AG04449 (cell line): ENCODE results near the gene A2ML1.
"Not testable (repeated sequence)": the region's sequence is repeated elsewhere in the genome, so short reads cannot be mapped to it uniquely, and the experiment has no call there.

ENCODE experiments used
- CTCF ChIA-PET: fragments of 350-600 bp; formaldehyde crosslinking; extraction: SDS; loops from one replicate; lab custom pipeline; 2021; ENCODE audit warnings: antibody characterized with exemption; lab: Yijun Ruan, JAX
- POLR2A ChIA-PET: fragments of 400-600, 350-600 bp; formaldehyde crosslinking; extraction: SDS; loops from one replicate; lab custom pipeline; 2020; ENCODE audit warnings: antibody characterized with exemption, inconsistent platforms; lab: Yijun Ruan, JAX
- DNase-seq: peaks from one replicate; pipeline ENCODE4 v3.0.0-alpha.2; 2010; ENCODE audit warnings: low read depth, low spot score
- H3K4me3 ChIP-seq: 2 replicates; pipeline ENCODE4 v1.5.1; 2011; ENCODE audit warnings: low read depth, mild to moderate bottlenecking, control low read depth, low read length
- CTCF ChIP-seq: IDR thresholded peaks from one replicate; pipeline ENCODE4 v1.5.1; 2011; ENCODE audit warnings: mild to moderate bottlenecking, moderate library complexity, low read length, control low read depth, inconsistent platforms; ENCODE audit not compliant: insufficient read depth; ENCODE audit errors: missing control alignments

The A2ML1 gene

GRCh38 chr12:8852119-8852518 lies 29.7 kb downstream of the A2ML1 start:
- POLR2A ChIA-PET, result no interaction called here
- no peak for DNase-seq
- no peak for TF ChIP-seq CTCF
- CTCF ChIA-PET, result no interaction called here
- no peak overlapping the region for H3K4me3 ChIP-seq

DNA sequence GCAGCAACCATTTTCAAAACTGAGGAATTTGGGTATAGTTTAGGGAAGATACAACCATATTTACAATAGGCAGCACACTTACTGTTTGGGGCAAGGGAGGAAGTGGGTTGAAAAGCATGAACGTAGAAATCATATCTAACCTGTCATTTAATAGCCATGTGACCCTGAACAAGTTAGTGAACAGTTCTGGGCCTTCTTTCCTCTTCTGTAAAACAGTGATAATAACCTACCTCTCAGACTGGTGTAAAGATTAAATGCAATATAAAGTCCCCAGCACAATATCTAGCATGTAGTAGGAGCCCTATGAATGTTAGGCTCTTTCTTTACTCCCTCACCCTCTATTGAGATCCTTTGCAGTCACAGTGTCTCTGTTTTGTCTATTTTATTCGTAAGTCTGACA lies 33.5 kb downstream of the A2ML1 start:
- CTCF ChIA-PET, result no interaction called here
- TF ChIP-seq CTCF, result no peak
- no peak overlapping the region for H3K4me3 ChIP-seq
- DNase-seq, result no peak
- POLR2A ChIA-PET, result no interaction called here

DNA sequence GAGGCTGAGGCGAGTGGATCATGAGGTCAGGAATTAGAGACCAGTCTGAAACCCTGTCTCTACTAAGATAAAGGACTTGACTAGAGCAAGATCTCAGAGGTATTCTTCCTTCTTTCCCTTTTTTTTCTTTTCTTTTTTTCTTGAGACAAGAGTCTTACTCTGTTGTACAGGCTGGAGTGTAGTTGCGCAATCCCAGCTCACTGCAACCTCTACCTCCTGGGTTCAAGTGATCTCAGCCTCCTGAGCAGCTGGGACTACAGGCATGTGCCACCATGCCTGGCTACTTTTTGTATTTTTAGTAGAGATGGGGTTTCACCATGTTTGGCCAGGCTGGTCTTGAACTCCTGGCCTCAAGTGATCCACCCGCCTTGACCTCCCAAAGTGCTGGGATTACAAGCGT lies 37.0 kb downstream of the A2ML1 start:
- H3K4me3 ChIP-seq, POLR2A ChIA-PET, DNase-seq: not testable (repeated sequence)
- CTCF ChIA-PET, result interaction anchor here (0.6 to 3.5 kb wide), 12 partner anchors 10 to 202 kb away, joined by 3 to 45 read pairs (median 8); no protein-coding TSS in a partner anchor

DNA sequence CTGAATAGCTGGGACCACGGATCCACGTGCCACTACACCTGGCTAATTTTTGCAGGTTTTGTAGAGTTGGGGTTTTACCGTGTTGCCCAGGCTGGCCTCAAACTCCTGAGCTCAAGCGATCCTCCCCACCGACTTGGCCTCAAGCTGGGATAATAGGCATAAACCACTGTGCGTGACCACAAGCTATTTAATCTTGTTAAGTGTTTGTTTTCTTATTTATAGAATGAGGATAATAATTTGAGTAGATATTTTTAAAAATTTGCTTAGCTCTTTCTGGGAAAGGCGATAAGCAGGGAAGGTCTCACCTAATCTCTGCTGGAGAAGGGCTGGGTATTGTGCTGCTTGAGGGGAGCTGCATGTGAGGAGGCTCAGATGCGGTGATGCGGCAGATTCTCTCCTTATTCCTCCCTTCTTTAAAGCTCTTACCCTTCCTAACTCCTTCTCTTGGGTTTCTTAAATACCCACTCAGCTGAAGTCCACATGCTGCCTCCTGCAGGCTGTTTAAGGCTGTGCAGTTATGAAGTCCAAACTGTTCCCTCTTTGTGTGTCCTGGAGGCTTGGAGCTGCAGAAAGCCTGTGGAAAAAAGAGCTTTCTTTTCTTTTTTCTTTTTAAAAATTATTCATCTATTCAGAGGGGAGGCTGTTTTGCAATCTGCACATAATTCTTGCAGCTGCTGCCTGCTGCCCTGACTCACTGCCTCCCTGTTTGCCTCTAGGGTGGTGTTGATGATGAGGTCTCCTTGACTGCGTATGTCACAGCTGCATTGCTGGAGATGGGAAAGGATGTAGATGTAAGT lies 37.9 kb downstream of the A2ML1 start:
- ChIA-PET CTCF (interaction anchor here (0.7 to 3.5 kb wide), 24 partner anchors 9 to 316 kb away, joined by 3 to 45 read pairs (median 5); no protein-coding TSS in a partner anchor), POLR2A (interaction anchor here (0.9 kb wide), 1 partner anchor 203 kb away, joined by 3 read pairs; no protein-coding TSS in a partner anchor)
- TF ChIP-seq CTCF, result peak; percentile 60
- DNase-seq, result peak; percentile 5
- H3K4me3 ChIP-seq, result no peak overlapping the region

DNA sequence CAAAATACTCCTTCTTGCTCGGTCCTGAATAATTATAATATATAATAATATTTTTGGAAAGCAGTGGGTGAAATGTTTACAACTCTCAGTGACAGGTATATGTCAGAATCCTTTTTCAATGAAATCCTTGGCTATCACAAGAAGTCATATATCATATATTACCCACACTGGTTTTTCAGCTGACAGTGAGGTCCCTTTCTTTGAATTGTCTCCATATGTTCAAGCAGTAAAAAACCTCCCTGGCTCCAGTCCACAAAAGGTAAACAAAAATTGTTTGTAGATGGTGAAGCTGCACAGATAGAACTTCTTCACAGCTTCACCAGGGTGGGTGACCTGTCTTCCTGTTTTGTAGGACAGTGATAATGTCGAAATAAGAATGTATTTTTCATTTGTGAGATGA lies 44.0 kb downstream of the A2ML1 start:
- ChIA-PET CTCF (no interaction called here), POLR2A (no interaction called here)
- no peak overlapping the region for H3K4me3 ChIP-seq
- TF ChIP-seq CTCF, result no peak
- DNase-seq, result no peak

DNA sequence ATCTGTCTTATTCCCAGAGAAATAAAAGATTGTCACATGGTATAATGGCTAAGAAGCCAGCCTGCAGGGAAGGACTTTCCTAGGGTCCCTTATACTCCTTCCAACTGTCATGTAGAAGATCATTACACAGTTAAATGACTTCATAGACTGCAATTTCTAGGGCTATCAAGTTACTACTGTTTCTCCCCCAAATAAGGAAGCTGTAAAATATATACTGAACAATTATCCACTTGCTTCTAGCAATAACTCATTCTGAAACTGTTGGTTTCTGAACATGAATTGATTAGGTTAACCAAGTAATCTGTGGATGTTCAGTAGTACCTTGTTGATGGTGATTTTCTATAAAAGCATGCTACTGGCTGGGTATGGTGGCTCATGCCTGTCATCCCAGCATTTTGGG lies 44.6 kb downstream of the A2ML1 start:
- CTCF ChIA-PET, result no interaction called here
- no peak for DNase-seq
- no peak for TF ChIP-seq CTCF
- POLR2A ChIA-PET, result no interaction called here
- H3K4me3 ChIP-seq, result no peak overlapping the region

DNA sequence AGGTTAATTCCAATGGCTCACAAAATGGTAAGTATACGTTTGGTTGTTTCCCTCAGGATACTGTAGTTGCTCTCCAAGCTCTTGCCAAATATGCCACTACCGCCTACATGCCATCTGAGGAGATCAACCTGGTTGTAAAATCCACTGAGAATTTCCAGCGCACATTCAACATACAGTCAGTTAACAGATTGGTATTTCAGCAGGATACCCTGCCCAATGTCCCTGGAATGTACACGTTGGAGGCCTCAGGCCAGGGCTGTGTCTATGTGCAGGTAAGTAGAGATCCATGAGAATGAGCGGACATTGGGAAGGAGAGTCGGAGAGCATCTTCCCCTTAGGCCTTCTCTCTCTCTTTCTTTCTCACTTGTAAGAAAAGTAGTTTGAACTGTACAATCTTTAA lies 45.4 kb downstream of the A2ML1 start:
- ChIA-PET POLR2A (interaction anchor here (0.6 kb wide), 1 partner anchor 83 kb away, joined by 4 read pairs; no protein-coding TSS in a partner anchor), CTCF (no interaction called here)
- no peak for DNase-seq

More for the DNA sequence above, 45.4 kb downstream of the A2ML1 start:
- TF ChIP-seq CTCF, result no peak
- no peak overlapping the region for H3K4me3 ChIP-seq
